NCI-H1417 (cell line): ENCODE data around the gene ZP1.
A peak's percentile ranks its signal among the peaks of the same experiment; 100 is the strongest.
"Not testable (repeated sequence)": the region's sequence is repeated elsewhere in the genome, so short reads cannot be mapped to it uniquely, and the experiment has no call there.

Experiments used
- DNase-seq, 3 experiments: peaks; one replicate each; lab custom pipeline; 2025; lab: John Stamatoyannopoulos, UW

The ZP1 gene

DNA sequence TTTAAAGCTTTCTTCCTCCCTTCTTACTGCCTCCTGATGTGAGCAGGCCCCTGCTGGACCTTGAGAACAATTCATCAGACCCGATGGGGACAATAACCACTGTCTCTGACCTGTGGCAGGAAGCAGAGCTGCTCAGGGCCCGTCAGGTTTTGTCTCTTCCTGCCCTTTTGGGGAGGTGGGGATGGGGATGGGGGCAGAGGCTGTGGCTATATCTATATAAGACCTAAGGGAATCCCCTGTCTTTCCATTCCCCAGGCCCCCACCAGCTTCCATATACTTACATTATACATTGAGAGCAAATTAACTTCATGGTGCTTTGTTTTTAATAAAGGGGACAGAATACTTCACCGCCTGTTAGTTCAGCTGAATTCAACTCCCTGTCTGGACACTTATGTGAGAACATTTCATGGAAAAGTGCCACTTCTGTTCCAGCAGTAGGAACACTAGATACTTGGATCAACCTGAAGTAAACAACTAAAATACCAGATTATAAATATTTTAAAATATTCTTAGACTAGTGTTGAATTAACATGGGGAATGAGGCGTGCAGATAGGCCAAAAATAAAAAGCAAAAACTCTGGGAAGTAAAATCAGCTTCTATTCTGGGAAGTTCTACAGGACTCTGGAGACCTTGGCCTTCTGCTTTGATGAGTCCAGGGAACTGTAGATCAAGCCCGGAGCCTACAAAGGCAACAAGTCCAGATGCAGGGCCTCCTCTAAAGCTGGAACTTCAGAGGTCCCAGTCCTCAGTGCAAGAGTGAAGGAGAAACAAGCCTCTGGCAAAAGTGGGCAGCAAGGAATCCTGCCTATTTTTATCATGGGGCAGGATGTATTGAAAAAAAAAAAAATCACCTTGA is 11.1 kb downstream of the ZP1 start:
- no peak for DNase-seq

DNA sequence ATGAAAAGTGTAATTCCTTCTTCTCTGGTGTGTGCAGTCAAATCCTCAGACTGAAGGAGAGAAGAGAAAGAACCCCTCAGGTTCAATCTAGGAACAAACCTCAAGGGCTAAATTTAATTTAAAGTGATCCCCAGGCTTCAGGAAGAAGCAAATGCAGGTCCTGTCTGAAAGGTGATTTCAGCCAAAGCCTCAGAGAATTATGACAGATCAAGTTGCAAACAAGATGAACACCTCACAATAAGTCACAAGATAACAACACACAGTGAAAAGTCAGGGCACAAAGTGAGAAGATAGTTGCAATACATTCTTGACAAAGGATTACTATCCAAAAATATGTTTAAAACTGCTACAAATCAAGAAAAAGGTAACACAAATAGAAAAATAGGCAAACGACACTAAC is 11.8 kb downstream of the ZP1 start:
- DNase-seq, result no peak

DNA sequence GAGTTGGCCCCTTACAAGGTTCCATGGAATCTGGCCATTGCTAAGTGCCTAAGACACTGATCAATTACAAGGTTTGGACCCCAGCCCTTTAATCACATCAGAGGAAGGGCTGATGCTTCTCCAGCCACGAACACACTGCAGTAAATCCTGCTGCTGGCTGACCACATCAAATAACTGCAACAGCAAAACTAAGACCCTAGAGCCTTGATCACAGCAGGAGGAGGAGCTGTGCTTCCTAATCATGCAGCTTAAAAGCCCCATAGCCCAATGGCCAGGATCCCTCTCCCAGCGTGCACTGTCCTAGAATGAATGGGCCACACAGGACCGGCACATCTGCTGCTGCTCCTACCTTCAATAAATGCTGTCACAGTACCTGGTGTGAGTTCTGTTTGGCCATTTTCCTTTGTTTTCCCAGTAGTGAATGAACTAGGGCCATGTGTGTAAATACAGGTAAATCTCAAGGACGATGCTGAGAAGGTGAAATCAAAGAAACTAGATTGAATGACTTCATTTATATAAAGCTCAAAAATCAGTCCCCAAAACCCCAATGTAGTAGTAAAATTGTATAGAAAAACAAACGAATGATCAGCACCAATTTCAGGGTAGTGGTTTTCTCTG is 12.7 kb downstream of the ZP1 start:
- DNase-seq, result no peak

DNA sequence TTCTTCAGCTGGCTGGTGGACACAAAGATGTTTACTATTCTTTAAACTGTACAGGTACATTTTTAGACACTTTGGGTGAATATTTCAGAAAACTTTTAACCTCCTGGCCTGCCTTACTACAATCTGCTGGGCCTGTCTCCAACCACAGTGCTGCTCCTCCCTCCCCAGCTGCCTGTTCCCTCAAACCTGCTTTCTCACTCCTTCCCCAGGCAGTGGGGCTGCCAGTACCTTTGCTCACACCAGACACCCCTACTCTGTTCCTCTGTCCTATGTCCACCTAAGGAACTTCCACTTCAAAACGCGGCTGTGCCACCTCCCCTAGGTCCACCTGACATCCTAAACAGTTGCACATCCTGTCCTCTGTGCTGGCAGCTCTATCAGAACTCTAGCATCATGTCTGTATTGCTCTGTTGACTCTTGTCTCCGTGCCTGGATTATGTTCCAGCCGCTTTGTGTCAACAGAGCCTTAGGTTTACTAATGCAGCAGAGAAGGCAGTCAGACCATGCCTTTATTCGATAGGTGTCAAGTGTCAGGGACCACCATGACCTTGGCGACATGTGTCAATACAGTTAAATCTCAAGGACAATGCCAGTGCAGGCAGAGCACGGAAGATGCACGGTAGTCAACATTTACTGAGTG is 13.4 kb downstream of the ZP1 start:
- peak; percentile 14 to 77 (median 66) for DNase-seq

DNA sequence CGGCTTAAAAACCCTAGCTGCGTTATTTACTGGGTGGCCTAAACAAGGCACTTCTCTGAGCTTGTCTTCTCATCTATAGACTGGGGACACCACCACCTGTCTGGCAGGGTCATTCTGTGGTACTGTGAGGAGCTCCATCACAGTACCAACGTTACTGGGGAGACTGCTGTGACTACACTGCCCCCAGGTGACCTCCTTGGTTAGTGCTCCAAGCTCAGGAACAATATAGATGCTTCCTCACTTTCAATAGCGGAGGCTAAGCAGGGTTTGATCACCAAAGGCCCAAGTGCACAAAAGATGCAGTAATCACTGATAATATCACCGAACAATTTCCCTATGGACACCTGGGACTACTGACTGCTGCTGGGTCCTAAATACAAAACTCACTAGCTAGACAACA is 20.2 kb downstream of the ZP1 start:
- peak; percentile 61 to 87 (median 69) for DNase-seq

DNA sequence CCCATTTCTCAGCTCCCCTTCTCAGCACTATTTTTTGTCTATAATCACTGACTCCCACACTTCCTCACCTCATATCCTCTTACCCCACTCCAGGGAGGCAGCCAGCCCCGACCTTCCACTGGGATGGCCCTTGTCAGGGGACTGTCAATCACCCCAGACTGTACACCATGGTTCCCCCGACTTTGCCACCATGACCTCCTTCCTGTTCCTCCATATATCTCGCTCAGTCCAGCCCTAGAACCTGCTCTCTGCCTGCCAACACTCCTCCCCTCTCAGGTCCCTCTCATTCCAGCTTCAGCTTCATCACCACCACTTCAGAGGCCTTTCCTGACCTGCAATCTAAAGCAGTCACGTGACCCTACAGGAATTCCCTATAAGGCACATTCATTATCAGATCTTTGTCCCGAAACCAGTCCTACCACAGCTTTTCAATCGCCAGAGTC is 22.5 kb downstream of the ZP1 start:
- DNase-seq, result no peak

DNA sequence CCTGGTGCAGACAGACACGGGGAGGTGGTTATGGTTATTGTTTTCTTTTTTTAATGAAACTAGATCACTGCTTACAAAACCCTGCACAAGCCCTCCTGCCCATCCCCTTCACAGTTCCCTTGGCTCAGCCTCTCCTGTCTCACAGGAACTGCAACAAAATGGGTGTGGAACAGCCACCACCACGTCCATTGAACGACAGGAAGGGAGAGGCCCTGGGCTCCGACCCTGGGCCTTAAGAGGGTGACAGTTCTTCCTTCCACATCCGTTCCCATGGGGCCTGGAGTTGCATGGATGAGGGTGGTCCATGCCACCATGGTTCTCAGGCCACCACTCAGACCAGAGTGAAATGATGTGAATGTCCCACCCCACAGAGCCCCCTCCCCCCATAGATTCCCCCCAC is 23.4 kb downstream of the ZP1 start:
- DNase-seq, result no peak

DNA sequence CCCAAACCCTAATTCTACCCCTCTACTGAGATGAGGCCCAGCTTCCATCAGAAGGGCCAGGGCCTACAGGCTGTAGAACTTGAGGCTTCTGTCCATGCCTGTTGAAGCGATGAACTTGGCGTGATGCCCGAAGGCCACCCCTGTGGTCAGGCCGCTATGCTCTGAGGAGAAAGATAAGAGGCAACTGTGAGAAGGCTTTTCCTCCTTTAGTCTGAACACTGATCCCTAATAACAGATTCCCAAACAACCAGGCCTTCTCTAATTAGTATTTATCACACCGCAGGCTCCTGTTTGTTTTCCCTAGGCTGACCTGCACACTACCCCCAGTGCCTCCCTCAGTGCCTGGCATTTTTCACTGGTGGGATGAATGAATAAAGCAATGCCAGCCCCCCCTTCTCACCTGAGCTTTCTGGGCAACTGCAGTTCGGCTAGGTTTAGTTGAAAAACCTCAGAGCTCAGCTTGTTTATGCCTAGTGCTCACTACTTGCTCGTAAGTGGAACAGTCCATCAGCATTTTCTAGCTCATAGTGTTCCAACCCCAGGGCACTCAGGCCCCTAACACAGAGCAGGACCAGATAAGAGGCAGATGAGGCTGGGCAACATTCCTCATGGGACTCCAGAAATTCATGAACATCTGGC is 23.9 kb downstream of the ZP1 start:
- DNase-seq, result peak in 1 of 3 experiments; percentile 17

DNA sequence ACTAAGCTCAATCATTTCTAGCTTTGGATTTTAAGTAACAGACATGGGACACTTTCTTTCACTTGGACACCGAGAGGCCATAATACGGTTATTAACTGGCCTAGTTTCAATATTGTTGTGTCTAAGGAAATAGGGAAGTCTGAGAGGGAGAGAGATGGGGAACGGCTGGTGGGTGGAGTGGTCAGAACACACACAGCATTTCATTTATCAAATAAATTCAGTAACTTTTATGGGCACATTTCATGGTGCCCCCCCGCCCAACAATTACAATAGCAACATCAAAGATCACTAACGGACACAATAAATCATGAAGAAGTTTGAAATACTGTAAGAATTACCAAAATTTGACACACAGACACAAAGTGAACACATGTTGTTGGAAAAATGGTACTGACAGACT is 28.3 kb downstream of the ZP1 start:
- DNase-seq, result no peak

DNA sequence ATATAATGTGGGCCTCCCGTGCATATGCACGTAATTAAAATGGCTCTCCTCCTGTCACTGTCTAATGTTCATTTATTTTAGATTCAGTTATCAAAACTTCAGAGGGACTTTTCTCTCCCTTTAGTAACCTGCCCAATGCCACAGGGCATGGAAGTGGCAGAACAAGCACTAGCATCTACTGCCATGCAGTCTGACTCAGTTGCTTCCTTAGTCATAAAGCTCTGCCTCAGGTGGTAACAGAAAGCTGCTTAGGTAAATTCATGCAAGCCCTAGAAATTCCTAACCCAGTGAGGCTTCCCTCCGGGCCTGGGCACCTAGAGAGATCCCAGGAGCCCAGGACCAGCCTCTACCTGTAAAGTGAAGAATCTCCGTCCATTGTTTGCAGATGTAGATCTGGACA is 30.2 kb downstream of the ZP1 start:
- DNase-seq, result no peak

DNA sequence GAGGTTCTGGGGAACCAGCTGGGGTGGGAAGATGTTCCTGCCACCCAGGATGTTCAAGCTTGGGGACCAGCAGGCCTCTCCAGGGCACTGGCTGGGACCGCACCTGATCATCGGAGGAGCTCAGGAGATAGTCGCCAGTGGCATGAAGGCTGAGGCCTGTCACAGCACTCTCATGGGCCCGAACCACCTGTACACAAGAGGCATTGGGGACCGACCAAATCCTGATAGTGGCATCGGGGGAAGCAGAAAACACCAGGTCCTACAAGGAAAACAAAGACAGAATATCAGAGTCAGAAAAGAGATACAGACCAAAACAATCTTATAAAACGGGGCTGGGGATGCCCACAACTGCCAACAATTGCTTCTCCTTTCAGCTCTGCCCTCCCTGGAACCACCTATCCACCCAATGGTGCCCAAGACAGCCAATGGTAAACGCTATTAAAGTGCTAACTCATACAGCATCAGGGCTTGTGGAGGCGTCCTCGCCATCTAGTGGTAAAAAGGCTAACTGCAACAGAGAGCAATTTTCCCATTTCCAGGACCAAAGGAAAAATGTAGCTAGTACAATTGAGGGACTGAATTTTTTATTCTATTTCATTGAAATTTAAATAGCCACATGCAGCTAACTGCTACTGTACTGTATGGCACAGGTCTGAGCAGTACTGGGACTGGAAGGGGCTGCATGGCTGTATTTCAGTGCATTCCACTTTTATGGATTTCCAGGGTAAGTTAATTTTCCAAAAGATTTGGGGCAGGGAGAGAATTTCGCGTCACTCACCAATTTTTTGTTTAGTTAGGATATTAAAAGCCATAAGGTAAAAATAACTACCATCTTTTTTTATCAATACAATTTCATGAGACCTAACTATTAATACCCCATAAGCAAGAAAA is 31.9 kb downstream of the ZP1 start:
- peak; percentile 37 to 79 (median 37) for DNase-seq

DNA sequence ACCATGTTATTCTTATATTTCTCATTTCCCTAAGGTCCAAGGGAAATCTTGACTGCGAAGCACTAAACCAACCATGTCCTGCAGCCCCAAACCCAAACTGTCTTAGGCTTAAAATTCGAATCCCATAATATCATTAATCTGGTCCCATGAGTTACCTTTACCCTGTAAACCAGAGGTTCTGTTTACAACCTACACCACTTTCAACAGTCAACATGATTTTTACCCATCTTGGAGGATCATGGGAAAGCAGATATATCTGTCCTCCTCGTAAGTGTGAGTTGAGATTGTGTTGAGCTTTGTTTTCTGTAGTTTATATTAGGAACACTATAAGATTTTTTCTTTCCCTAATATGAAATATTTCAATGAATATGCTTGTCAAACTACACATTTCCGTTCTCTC is 32.6 kb downstream of the ZP1 start:
- no peak for DNase-seq

DNA sequence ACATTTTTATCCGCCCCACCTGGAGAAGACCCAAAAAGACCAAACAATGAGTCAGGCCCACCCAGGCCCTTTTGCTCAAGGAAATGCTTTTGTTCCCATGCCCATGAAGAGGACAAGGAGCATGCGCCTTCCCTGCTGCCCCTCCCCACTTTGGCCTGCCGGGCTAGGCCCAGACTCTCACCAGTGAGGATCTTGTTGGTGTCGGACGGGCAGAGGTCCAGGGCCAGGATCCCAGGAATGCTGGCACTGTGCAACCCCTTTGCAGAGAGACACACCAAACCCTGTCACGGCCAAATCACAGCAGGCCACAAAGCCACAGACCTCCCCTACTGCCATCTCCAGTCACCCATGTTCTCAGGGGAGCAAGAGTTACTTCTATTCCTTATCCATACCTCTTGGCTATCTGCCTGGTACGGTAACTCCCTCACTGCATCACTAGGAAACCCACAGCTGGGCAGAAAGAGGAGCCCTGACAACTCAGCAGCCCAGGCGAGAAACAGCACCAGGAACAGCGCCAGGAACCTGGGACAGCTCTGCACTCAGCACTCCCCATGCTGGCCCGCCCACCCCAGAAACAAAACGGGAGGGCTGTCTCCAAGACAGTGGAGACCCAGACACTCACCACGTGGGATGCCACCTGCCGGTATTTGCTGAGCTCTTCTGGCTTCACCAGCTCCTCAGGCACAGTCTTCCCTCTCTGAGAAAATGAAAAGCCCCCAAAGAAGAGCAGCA is 33.5 kb downstream of the ZP1 start:
- DNase-seq, result no peak

DNA sequence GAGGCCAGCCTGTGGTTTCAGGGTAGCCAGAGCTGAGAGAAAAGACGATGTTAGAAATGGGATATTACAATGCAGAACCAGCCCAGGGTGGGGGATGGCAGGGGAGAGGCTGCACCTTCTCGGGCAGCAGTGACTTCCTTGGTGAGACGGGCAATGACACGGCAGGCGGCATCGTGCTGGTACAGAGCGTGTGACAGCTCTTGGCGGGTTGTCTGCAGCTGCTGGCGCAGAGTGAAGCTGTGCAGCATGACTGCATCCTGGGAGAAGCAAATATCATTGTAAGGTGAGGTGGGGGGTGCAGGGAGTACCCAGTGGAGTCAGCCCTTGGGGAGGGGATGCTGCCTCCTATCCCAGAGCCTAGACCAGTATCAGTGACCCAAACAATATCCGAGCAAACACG is 35.3 kb downstream of the ZP1 start:
- DNase-seq, result no peak

DNA sequence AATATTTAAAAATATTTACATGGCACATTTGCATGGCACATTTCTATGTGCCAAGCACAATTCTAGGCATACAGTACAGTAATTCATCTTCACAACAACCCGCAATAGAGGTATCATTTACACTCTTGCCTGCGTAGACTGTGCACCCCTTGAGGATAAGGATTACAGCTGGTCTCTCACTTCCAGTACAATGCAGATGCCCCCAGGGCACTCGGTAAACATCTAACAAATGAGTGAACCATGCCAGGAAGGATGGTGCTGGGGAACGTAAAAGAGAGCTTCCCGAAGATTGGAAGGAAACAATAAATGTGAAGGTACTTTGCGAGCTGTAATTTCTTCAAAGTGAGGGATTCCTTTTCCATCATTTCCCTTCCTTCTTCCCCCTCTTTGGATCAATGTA is 37.7 kb downstream of the ZP1 start:
- peak in 2 of 3 experiments; percentile 63 to 82 for DNase-seq

DNA sequence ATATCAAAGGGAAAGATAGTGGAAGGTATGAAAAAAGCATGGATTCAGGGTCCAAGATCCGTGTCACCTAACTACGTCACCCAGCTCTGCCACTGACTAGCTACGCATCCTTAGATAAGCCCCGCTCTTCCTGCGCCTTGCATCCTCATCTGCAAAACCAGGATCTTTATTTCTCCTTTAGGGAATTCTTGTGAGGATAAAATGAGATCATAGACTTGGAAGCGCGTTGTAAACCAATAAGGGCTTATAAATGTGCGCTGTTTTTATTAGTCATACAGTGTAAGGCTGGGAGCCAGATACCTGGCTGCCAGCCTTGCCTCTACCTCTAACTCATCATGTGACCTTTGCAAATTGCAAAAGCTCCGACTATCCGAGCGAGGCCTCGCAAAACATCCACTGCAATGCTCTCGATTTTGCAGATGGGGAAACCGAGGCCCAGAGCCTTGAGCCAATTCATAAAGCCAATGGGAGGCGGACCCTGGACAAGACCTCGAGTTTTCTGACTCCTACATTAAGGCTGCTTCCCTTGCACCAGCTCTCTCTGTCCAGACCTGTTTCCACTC is 38.3 kb downstream of the ZP1 start:
- DNase-seq, result peak in 2 of 3 experiments; percentile 66 to 74

DNA sequence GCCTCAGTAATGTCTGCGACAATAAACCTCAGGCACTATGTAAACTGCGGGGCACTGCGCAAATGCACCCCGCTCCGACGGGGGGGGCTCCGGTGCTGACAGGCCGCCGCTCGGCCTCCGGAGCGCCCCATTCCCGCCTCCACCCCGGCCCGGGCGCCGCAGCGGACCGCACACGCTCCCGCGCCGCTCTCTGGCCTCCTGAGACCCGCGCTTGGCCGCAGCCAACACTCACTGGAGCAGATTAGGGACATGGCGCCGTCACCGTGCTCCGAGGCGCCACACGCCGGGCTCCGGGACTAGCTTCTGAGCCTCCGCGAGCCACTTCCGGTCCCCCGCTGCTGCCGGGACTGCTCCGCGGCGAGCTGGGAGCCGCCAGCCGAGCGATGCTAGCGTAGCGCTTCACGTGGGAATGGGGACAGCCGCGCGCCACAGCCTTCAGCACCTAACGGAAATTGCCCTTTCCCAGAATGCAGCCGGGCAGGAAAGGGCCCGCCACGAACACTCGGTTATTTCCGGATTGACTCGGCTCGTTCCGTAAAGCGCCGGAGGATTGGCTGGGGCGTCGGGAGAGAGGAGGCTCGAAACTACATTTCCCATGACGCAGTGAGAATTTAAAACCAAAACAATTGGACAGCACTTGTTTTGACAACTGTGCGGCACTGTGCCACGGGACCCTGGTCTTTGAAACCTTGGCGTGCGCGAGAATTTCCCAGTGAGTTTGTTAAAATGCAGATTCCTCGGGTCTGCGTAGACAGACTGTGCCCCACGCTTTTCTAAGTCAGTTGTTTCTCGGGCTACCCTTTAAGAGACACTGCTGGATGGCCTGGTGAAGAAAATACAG is 39.0 kb downstream of the ZP1 start, which contains the start of gene PRPF19:
Gene PRPF19 (minus strand): TSS at position 454 of the 841 bp plus-strand sequence. CDS start 203 bp downstream, at position 251.
- peak; percentile 97 to 99 (median 98) for DNase-seq

DNA sequence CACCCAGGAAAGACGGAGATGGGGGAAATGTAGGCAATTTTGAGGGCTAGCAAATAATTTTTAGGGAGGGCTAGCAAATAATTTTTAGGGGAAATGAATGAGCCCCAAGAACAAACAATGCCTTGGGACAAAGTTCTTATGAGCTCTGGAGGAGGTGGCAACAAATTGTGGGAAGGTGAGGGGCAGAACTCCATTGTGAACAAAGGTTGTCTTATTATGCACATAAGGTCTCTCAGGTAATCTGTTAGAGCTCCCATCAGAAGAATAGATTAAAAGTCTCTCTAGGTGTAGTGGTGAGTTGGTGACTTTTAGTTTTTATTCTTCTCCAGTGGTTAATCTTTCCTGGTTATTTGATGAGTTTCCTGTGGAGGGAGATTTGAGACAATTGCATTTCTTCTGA is 41.5 kb downstream of the ZP1 start:
- no peak for DNase-seq

DNA sequence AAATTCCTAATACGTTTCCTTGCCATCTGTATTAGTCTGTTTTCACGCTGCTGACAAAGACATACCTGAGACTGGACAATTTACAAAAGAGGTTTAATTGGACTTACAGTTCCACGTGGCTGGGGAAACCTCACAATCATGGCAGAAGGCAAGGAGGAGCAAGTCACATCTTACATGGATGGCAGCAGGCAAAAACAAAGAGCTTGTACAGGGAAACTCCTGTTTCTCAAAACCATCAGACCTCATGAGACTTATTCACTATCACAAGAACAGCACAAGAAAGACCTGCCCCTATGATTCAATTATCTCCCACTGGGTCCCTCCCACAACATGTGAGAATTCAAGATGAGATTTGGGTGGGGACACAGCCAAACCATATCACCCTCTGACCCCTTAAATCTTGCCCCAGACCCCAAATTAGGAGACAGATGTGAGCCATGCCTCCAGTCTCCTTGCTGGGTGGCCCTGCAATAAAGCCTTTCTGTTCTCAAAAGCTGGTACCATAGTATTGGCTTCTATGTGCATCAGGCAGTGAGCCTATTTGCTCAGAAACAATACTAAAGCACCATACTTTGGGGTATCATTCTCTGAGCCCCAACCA is 42.4 kb downstream of the ZP1 start:
- DNase-seq, result not testable (repeated sequence)
